Chondrocyte (in vitro differentiated cells): ENCODE measurements around the gene SEMA4G. TPM values are rescaled to one million over a fixed set of nuclear protein-coding genes. Genes with fewer than 3 reads are reported as not detected.

ENCODE experiments used
- DNase-seq: peaks from one replicate; pipeline ENCODE4 v3.0.0; 2021; ENCODE audit warnings: mixed read lengths, low spot score
- H3K27ac Mint-ChIP-seq: one replicate; pipeline ENCODE4 v1.8.0; 2021; ENCODE audit warnings: mild to moderate bottlenecking, moderate library complexity, mixed read lengths; ENCODE audit not compliant: unreplicated experiment
- H3K27me3 Mint-ChIP-seq: 2 replicates; pipeline ENCODE4 v1.8.0; 2021; ENCODE audit warnings: low read depth, mixed read lengths
- H3K36me3 Mint-ChIP-seq: 2 replicates; pipeline ENCODE4 v1.8.0; 2021; ENCODE audit warnings: low read depth, mixed read lengths
- H3K4me1 Mint-ChIP-seq: 2 replicates; pipeline ENCODE4 v1.8.0; 2021; ENCODE audit warnings: low read depth, mild to moderate bottlenecking, mixed read lengths
- H3K4me3 Mint-ChIP-seq: one replicate; pipeline ENCODE4 v1.8.0; 2021; ENCODE audit warnings: mild to moderate bottlenecking, moderate library complexity, mixed read lengths; ENCODE audit not compliant: unreplicated experiment
- H3K9me3 Mint-ChIP-seq: 2 replicates; pipeline ENCODE4 v1.8.0; 2021; ENCODE audit warnings: low read depth, mixed read lengths
- microRNA-seq: library from miRNA; unstranded; fragments of <30 nt; microRNA quantifications from one replicate; pipeline ENCODE4 v1.2.0, GENCODE V29; 2020; ENCODE audit warnings: borderline number of aligned reads
- total RNA-seq: library from RNA; stranded (reverse); gene quantifications from 3 replicates; pipeline ENCODE4 v1.2.1, GENCODE V29; 2021
- TF ChIP-seq, protein P1 (sequence below): fragments of 200-600 bp; sonication (generic); IDR thresholded peaks from 2 replicates; pipeline ENCODE4 v1.5.0; 2021; ENCODE audit warnings: antibody characterized with exemption, mild to moderate bottlenecking, moderate library complexity

SEMA4G gene
- total RNA-seq, 1 donor from 2014 or later, result 8.0 TPM

DNA sequence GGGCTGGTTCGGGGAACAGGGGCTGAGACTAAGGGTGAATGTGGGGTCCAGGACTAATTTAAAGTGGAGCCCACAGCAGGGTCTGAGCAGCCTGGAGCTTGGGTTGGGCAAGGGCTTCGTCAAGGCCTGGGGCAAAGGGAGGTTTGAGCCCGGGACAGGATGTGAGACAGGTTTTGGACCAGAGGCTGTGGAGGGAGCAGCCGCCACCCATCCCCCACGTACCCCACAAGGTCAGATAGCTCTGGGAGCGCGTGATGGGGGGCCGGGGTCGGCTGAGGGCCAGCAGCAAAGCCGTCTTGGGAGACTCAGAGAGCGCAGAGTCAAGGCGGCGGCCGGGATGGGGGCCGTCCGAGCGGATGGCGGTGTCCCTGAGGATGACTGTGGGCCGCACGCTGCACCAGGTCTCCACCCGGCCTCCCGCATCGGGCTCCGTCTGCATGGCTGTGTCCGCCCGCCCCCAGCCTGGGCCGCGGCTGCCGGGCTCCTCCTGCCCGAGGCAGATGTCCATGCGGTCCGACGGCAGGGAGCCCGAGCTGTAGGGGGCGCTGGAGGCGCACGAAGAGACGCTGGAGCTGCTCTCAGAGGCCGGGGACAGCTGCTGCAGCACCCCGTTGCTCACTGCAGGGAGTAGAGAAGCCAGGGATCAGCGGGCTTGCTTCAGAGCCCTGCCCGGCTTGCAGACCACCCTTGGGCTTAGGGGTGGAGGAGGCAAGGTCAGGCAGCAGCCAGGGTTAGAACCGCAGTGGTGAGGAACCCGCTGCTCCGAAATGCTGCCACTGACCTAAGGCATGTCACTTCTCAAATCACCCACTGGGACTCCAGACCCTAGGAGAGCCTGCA, 49.5 kb downstream of the SEMA4G start:
- Mint-ChIP-seq H3K36me3 (no peaks in the 10 kb centered on the region), H3K27ac (no peak overlapping the region), H3K27me3 (peaks cover 5% of the 10 kb centered on the region), H3K4me3 (no peak overlapping the region), H3K9me3 (no peaks in the 10 kb centered on the region), H3K4me1 (peaks cover 21% of the 10 kb centered on the region)
- TF ChIP-seq, protein P1, sequence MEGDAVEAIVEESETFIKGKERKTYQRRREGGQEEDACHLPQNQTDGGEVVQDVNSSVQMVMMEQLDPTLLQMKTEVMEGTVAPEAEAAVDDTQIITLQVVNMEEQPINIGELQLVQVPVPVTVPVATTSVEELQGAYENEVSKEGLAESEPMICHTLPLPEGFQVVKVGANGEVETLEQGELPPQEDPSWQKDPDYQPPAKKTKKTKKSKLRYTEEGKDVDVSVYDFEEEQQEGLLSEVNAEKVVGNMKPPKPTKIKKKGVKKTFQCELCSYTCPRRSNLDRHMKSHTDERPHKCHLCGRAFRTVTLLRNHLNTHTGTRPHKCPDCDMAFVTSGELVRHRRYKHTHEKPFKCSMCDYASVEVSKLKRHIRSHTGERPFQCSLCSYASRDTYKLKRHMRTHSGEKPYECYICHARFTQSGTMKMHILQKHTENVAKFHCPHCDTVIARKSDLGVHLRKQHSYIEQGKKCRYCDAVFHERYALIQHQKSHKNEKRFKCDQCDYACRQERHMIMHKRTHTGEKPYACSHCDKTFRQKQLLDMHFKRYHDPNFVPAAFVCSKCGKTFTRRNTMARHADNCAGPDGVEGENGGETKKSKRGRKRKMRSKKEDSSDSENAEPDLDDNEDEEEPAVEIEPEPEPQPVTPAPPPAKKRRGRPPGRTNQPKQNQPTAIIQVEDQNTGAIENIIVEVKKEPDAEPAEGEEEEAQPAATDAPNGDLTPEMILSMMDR, result peak; percentile 87
- DNase-seq, result peak; percentile 93

Small RNA genes lying within 50 kb of the gene (microRNA-seq; reads per million reads assigned to microRNA genes)
- gene MIR608, result not detected

Other genes with a start within 250 kb of the SEMA4G start
- 0.62 to 0.87 TPM in 2 of 3 replicates, not detected in the other for gene PAX2, start 223.9 kb upstream of the SEMA4G start, total RNA-seq
- 17.8 to 28.1 TPM (median 20.6 TPM) in 3 replicates for gene SLF2, start 56.5 kb upstream of the SEMA4G start, total RNA-seq
- 54.0 to 74.1 TPM (median 57.3 TPM) in 3 replicates for gene MRPL43, start 18.0 kb downstream of the SEMA4G start, total RNA-seq
- gene TWNK, start 18.0 kb downstream of the SEMA4G start, total RNA-seq, result 4.8 to 6.6 TPM (median 5.4 TPM) in 3 replicates
- gene LZTS2, start 30.3 kb downstream of the SEMA4G start, total RNA-seq, result 58.9 to 80.7 TPM (median 79.4 TPM) in 3 replicates
- gene PDZD7, start 61.6 kb downstream of the SEMA4G start, total RNA-seq, result 1.4 to 1.8 TPM (median 1.7 TPM) in 3 replicates
- gene SFXN3, start 61.7 kb downstream of the SEMA4G start, total RNA-seq, result 92.4 to 101 TPM (median 96.9 TPM) in 3 replicates
- gene KAZALD1, start 92.5 kb downstream of the SEMA4G start, total RNA-seq, result 18.9 to 43.4 TPM (median 19.8 TPM) in 3 replicates
- gene TLX1, start 161.8 kb downstream of the SEMA4G start, total RNA-seq, result not detected in 3 replicates